OCI-LY1 (cell line): ENCODE data around the gene YTHDF2.

ENCODE experiments used
- EZH2 ChIP-seq: fragments of 200-600 bp; sonication (generic), shearing (Covaris generic); IDR thresholded peaks from 2 replicates; pipeline ENCODE4 v1.8.0; 2017; ENCODE audit warnings: borderline replicate concordance, mixed run types, mild to moderate bottlenecking, antibody characterized with exemption, low read length, moderate library complexity, mixed read lengths
- TF ChIP-seq, protein P1 (sequence below): fragments of 200-600 bp; sonication (generic), shearing (Covaris generic); IDR thresholded peaks from 2 replicates; pipeline ENCODE4 v1.5.1; 2017; ENCODE audit warnings: mild to moderate bottlenecking, antibody characterized with exemption, low read length, moderate library complexity, mixed read lengths

DNA sequence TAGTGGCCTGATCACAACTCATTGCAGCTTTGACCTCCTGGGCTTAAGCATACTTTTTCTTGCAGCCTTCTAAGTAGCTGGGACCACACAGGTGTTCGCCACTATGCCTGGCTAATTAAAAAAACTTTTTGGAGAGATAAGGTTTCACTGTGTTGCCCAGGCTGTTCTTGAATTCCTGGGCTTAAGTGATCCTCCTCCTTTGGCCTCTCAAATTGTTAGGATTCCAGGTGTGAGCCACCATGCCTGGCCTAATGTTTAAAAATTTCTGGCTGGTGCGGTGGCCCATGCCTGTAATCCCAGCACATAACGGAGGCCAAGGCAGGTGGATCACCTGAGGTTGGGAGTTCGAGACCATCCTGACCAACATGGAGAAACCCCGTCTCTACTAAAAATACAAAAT is 24.4 kb downstream of the YTHDF2 start:
- TF ChIP-seq, protein P1, sequence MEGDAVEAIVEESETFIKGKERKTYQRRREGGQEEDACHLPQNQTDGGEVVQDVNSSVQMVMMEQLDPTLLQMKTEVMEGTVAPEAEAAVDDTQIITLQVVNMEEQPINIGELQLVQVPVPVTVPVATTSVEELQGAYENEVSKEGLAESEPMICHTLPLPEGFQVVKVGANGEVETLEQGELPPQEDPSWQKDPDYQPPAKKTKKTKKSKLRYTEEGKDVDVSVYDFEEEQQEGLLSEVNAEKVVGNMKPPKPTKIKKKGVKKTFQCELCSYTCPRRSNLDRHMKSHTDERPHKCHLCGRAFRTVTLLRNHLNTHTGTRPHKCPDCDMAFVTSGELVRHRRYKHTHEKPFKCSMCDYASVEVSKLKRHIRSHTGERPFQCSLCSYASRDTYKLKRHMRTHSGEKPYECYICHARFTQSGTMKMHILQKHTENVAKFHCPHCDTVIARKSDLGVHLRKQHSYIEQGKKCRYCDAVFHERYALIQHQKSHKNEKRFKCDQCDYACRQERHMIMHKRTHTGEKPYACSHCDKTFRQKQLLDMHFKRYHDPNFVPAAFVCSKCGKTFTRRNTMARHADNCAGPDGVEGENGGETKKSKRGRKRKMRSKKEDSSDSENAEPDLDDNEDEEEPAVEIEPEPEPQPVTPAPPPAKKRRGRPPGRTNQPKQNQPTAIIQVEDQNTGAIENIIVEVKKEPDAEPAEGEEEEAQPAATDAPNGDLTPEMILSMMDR = no peak
- no peak for TF ChIP-seq EZH2
